SK-N-SH (cell line): ENCODE data around the gene TRMT1. TPM values are rescaled to one million over a fixed set of nuclear protein-coding genes. Genes with fewer than 3 reads are reported as not detected.

Experiments used
- CTCF ChIA-PET: fragments of 300-600, 350-600 bp; formaldehyde crosslinking; extraction: SDS; loops from one replicate; lab custom pipeline; 2021; lab: Yijun Ruan, JAX
- POLR2A ChIA-PET: fragments of 350-600 bp; sonication (Branson Sonifier 250); formaldehyde crosslinking; extraction: SDS; loops from one replicate; lab custom pipeline; 2020; ENCODE audit warnings: antibody characterized with exemption, inconsistent platforms; lab: Yijun Ruan, JAX
- DNase-seq: peaks from one replicate; pipeline ENCODE4 v3.0.0; 2012
- H2AFZ ChIP-seq: fragments of 200-600 bp; sonication (generic); 2 replicates; pipeline ENCODE4 v1.8.1; 2016; ENCODE audit warnings: antibody characterized with exemption, mild to moderate bottlenecking, low read depth
- H3F3A ChIP-seq: fragments of 200-600 bp; sonication (generic); replicated peaks from 2 replicates; pipeline ENCODE3; 2016; ENCODE audit warnings: antibody characterized with exemption, mild to moderate bottlenecking; ENCODE audit not compliant: insufficient read depth
- H3K27ac ChIP-seq, 2 experiments: fragments of 200-500 bp in 1 of 2; fragments of 200-600 bp in 1 of 2; sonication (Bioruptor generic) in 1 of 2; sonication (generic), shearing (Covaris generic) in 1 of 2; 2 replicates each; pipeline versions ENCODE4 v1.5.1 to v1.6.1; 2014 to 2016; ENCODE audit warnings: low read depth in 2 of 2, inconsistent platforms in 1 of 2, low read length in 1 of 2, mild to moderate bottlenecking in 1 of 2, mixed read lengths in 1 of 2
- H3K27me3 ChIP-seq: fragments of 200-600 bp; sonication (generic), shearing (Covaris generic); 2 replicates; pipeline ENCODE4 v1.6.1; 2016; ENCODE audit warnings: mixed run types; ENCODE audit not compliant: insufficient read depth
- H3K36me3 ChIP-seq, 2 experiments: fragments of 200-500 bp in 1 of 2; fragments of 200-600 bp in 1 of 2; sonication (Bioruptor generic) in 1 of 2; sonication (generic) in 1 of 2; replicated peaks in 1 of 2; 2 replicates each; pipeline versions ENCODE3 to v1.5.1; 2014 to 2016; ENCODE audit warnings: low read length in 1 of 2, mild to moderate bottlenecking in 1 of 2; ENCODE audit not compliant: insufficient read depth in 2 of 2, control insufficient read depth in 1 of 2
- H3K4me1 ChIP-seq, 2 experiments: fragments of 200-500 bp in 1 of 2; fragments of 200-600 bp in 1 of 2; sonication (Bioruptor generic) in 1 of 2; sonication (generic), shearing (Covaris generic) in 1 of 2; 2 replicates each; pipeline versions ENCODE4 v1.5.1 to v1.6.1; 2014 to 2016; ENCODE audit warnings: low read depth in 1 of 2, low read length in 1 of 2, mixed run types in 1 of 2; ENCODE audit not compliant: insufficient read depth in 2 of 2, control insufficient read depth in 1 of 2
- H3K4me2 ChIP-seq: fragments of 200-600 bp; sonication (generic), shearing (Covaris generic); 2 replicates; pipeline ENCODE4 v1.6.1; 2017; ENCODE audit warnings: mixed run types
- H3K4me3 ChIP-seq, 2 experiments: fragments of 200-500 bp in 1 of 2; fragments of 200-600 bp in 1 of 2; sonication (Bioruptor generic) in 1 of 2; sonication (generic), shearing (Covaris generic) in 1 of 2; 2 replicates each; pipeline versions ENCODE4 v1.5.1 to v1.8.1; 2014 to 2016; ENCODE audit warnings: low read depth in 2 of 2, inconsistent platforms in 1 of 2, low read length in 1 of 2, mild to moderate bottlenecking in 1 of 2, mixed read lengths in 1 of 2, moderate library complexity in 1 of 2
- H3K79me2 ChIP-seq: fragments of 200-600 bp; sonication (generic); 2 replicates; pipeline ENCODE4 v1.8.1; 2017; ENCODE audit warnings: mild to moderate bottlenecking; ENCODE audit not compliant: insufficient read depth
- H3K9ac ChIP-seq: fragments of 200-600 bp; sonication (generic); 2 replicates; pipeline ENCODE4 v1.6.1; 2017; ENCODE audit warnings: mixed run types
- H3K9me2 ChIP-seq: fragments of 200-600 bp; sonication (generic); 2 replicates; pipeline ENCODE4 v1.6.1; 2017; ENCODE audit warnings: mixed run types
- H3K9me3 ChIP-seq: fragments of 200-600 bp; sonication (generic); 2 replicates; pipeline ENCODE4 v1.6.1; 2017; ENCODE audit warnings: mixed run types, mild to moderate bottlenecking, moderate library complexity
- H4K20me1 ChIP-seq: fragments of 200-600 bp; sonication (generic); 2 replicates; pipeline ENCODE4 v1.6.1; 2017; ENCODE audit warnings: mild to moderate bottlenecking, mixed run types; ENCODE audit not compliant: insufficient read depth
- CTCF ChIP-seq: fragments of 200-600 bp; sonication (generic); IDR thresholded peaks from 2 replicates; pipeline ENCODE4 v1.6.1; 2017; ENCODE audit warnings: antibody characterized with exemption, mild to moderate bottlenecking, moderate library complexity
- EP300 ChIP-seq, 2 experiments: IDR thresholded peaks; 2 replicates each; pipeline versions ENCODE4 v1.4.0 to v1.6.1; 2012; ENCODE audit warnings: borderline replicate concordance in 1 of 2, low read depth in 1 of 2, low read length in 1 of 2
- FOSL2 ChIP-seq: IDR thresholded peaks from 2 replicates; pipeline ENCODE4 v1.4.0; 2012; ENCODE audit warnings: low read depth, mild to moderate bottlenecking, moderate library complexity, borderline replicate concordance
- MEF2A ChIP-seq: IDR thresholded peaks from 2 replicates; pipeline ENCODE4 v1.4.0; 2012; ENCODE audit warnings: low read depth, borderline replicate concordance
- MXI1 ChIP-seq: IDR thresholded peaks from 2 replicates; pipeline ENCODE4 v1.6.1; 2012; ENCODE audit warnings: mild to moderate bottlenecking, low read depth, low read length, improper control_type of control experiment
- NFIC ChIP-seq: IDR thresholded peaks from 2 replicates; pipeline ENCODE4 v1.4.0; 2012; ENCODE audit warnings: borderline replicate concordance
- NRF1 ChIP-seq: IDR thresholded peaks from 2 replicates; pipeline ENCODE4 v1.6.1; 2012; ENCODE audit warnings: low read depth, mild to moderate bottlenecking, low read length
- RAD21 ChIP-seq: IDR thresholded peaks from 2 replicates; pipeline ENCODE4 v1.6.1; 2012; ENCODE audit warnings: mild to moderate bottlenecking, low read length
- REST ChIP-seq: IDR thresholded peaks from 2 replicates; pipeline ENCODE4 v1.6.1; 2012; ENCODE audit warnings: mild to moderate bottlenecking, low read depth, low read length, moderate library complexity
- RFX5 ChIP-seq: IDR thresholded peaks from 2 replicates; pipeline ENCODE4 v1.6.1; 2012; ENCODE audit warnings: mild to moderate bottlenecking, improper control_type of control experiment, low read length
- RXRA ChIP-seq: IDR thresholded peaks from 2 replicates; pipeline ENCODE4 v1.4.0; 2012; ENCODE audit warnings: low read depth, mild to moderate bottlenecking, borderline replicate concordance
- TCF12 ChIP-seq: IDR thresholded peaks from 2 replicates; pipeline ENCODE4 v1.4.0; 2012
- ZBTB33 ChIP-seq: IDR thresholded peaks from 2 replicates; pipeline ENCODE4 v1.4.0; 2012; ENCODE audit warnings: low read depth, borderline replicate concordance
- WGBS: methylation state at CpG from one replicate; pipeline ENCODE4 v1.1.6; 2017; ENCODE audit warnings: low lambda C conversion rate; 5-methylcytosine and 5-hydroxymethylcytosine counted together
- polyA plus RNA-seq, 3 experiments: library from polyadenylated mRNA; depleted of rRNA; stranded (reverse); fragments of >200 nt; gene quantifications; 2 replicates each; pipeline ENCODE4 v1.2.3, GENCODE V29; 2012

Gene TRMT1
- polyA plus RNA-seq, 1 of the 3 experiments (the other 2 are of a cell fraction): 64.9 TPM

- peaks cover 19 to 64% of the 10 kb centered on the region in 2 experiments for H3K4me1 ChIP-seq
- H3K79me2 ChIP-seq: no peaks in the 10 kb centered on the region; the same call in 1 of the 2 replicates
- H2AFZ ChIP-seq: no peak overlapping the region
- no peaks in the 10 kb centered on the region for H3F3A ChIP-seq
- ChIA-PET POLR2A (interaction anchor here (0.5 to 1.9 kb wide), 8 partner anchors 34 to 175 kb away, joined by 3 to 12 read pairs (median 4); partner anchors contain the start of gene SYCE2), CTCF (interaction anchor here (0.8 to 9.2 kb wide), 25 partner anchors 9 to 162 kb away, joined by 3 to 603 read pairs (median 9); partner anchors contain the start of genes DAND5, FARSA, LYL1 and NACC1)
- peak; percentile 60 for DNase-seq
- H3K9ac ChIP-seq: no peak overlapping the region
- TF ChIP-seq REST: no peak
- TF ChIP-seq, all 33 proteins: peak for 0
- no peak overlapping the region for H3K4me3 ChIP-seq
- H3K9me2 ChIP-seq: no peaks in the 10 kb centered on the region
- 58% methylated on average over 9 of the region's 16 CpGs for whole genome bisulfite sequencing
- peak overlapping the region in 1 of 2 experiments; percentile 99; a peak in 2 of 4 replicates for H3K27ac ChIP-seq
- no peaks in the 10 kb centered on the region for H3K27me3 ChIP-seq
- H4K20me1 ChIP-seq: no peaks in the 10 kb centered on the region
- no peak overlapping the region for H3K4me2 ChIP-seq
- H3K36me3 ChIP-seq: peaks cover 0 to 15% of the 10 kb centered on the region in 2 experiments
- H3K9me3 ChIP-seq: no peaks in the 10 kb centered on the region
Observed at GRCh38 chr19:13094771-13095392, 21.7 kb downstream of the TRMT1 start.

GRCh38 chr19:13094106-13094504, 22.4 kb downstream of the TRMT1 start:
- whole genome bisulfite sequencing: 0% methylated on average over 2 of the region's 5 CpGs
- H4K20me1 ChIP-seq: no peaks in the 10 kb centered on the region
- H3K4me1 ChIP-seq: peaks cover 19 to 72% of the 10 kb centered on the region in 2 experiments
- peak; percentile 87 for DNase-seq
- no peaks in the 10 kb centered on the region for H3F3A ChIP-seq
- H3K36me3 ChIP-seq: peaks cover 0 to 11% of the 10 kb centered on the region in 2 experiments
- H3K9me2 ChIP-seq: no peaks in the 10 kb centered on the region
- H3K4me2 ChIP-seq: no peak overlapping the region
- ChIA-PET CTCF (interaction anchor here (0.7 to 9.2 kb wide), 38 partner anchors 8 to 257 kb away, joined by 3 to 603 read pairs (median 7); partner anchors contain the start of genes DAND5, DNASE2, FARSA and LYL1), POLR2A (interaction anchor here (0.5 to 1.9 kb wide), 9 partner anchors 33 to 175 kb away, joined by 3 to 12 read pairs (median 4); partner anchors contain the start of gene SYCE2)
- H3K79me2 ChIP-seq: no peaks in the 10 kb centered on the region; the same call in 1 of the 2 replicates
- H3K27ac ChIP-seq: peak overlapping the region; percentile 27 to 99; a peak in 3 of 4 replicates
- H2AFZ ChIP-seq: no peak overlapping the region
- H3K9ac ChIP-seq: no peak overlapping the region
- H3K27me3 ChIP-seq: no peaks in the 10 kb centered on the region
- TF ChIP-seq EP300 (IDR thresholded peaks at IDR 0.05; ENCODE audit: borderline replicate concordance in 1 of 2, low read depth in 1 of 2, low read length in 1 of 2) (no peak), FOSL2 (no peak), CTCF (no peak), REST (no peak), MXI1 (no peak), RXRA (no peak), RFX5 (no peak), NFIC (no peak), RAD21 (no peak), NRF1 (no peak), TCF12 (no peak), MEF2A (no peak), ZBTB33 (no peak)
- no peak overlapping the region; a peak in 1 of 4 replicates for H3K4me3 ChIP-seq
- no peaks in the 10 kb centered on the region for H3K9me3 ChIP-seq
